ENCODE results near the gene CLSTN3. TPM values are rescaled to one million over a fixed set of nuclear protein-coding genes. Genes with fewer than 3 reads are reported as not detected.

Gene CLSTN3
- total RNA-seq, 2 donors from 2014 or later, result 27.5 to 64.9 TPM

GRCh38 chr12:7158781-7159609 lies 28.8 kb downstream of the CLSTN3 start:
- DNase-seq (no peak), ATAC-seq (no peak)
- intact Hi-C loops (cut with DNase I), result no loop called here
- H3K27ac ChIP-seq, result no peak overlapping the region
- no peak overlapping the region for H3K4me3 ChIP-seq
- no peaks in the 10 kb centered on the region for H3K27me3 ChIP-seq
- peaks cover 6% of the 10 kb centered on the region for H3K4me1 ChIP-seq
- TF ChIP-seq POLR2A (IDR thresholded peaks at IDR 0.05) (no peak), CTCF (IDR thresholded peaks at IDR 0.05) (no peak)
- 79 to 84% methylated on average over 6 to 9 of the region's 10 CpGs for WGBS, 2 donors
- H3K36me3 ChIP-seq (replicated peaks in 1 of 2; ENCODE audit: insufficient read depth in 1 of 2, low read depth in 2 of 2), result no peaks in the 10 kb centered on the region
- no peaks in the 10 kb centered on the region for H3K9me3 ChIP-seq

GRCh38 chr12:7160183-7160582 lies 30.0 kb downstream of the CLSTN3 start:
- DNase-seq, result no peak
- 68 to 69% methylated on average over 7 of the region's 7 CpGs for WGBS, 2 donors
- intact Hi-C loops (cut with DNase I), result no loop called here
- TF ChIP-seq CTCF (IDR thresholded peaks at IDR 0.05), result no peak
- TF ChIP-seq POLR2A (IDR thresholded peaks at IDR 0.05), result no peak
- no peaks in the 10 kb centered on the region for H3K36me3 ChIP-seq (replicated peaks in 1 of 2; ENCODE audit: insufficient read depth in 1 of 2, low read depth in 2 of 2)
- H3K4me3 ChIP-seq, result no peak overlapping the region
- no peak for ATAC-seq
- H3K27ac ChIP-seq, result no peak overlapping the region
- H3K9me3 ChIP-seq, result no peaks in the 10 kb centered on the region
- no peaks in the 10 kb centered on the region for H3K27me3 ChIP-seq
- peaks cover 6% of the 10 kb centered on the region for H3K4me1 ChIP-seq

- Histone ChIP-seq H3K36me3 (replicated peaks in 1 of 2; ENCODE audit: insufficient read depth in 1 of 2, low read depth in 2 of 2) (no peaks in the 10 kb centered on the region), H3K4me3 (no peak overlapping the region), H3K4me1 (peaks cover 6% of the 10 kb centered on the region), H3K27ac (no peak overlapping the region), H3K27me3 (no peaks in the 10 kb centered on the region), H3K9me3 (no peaks in the 10 kb centered on the region)
- no peak for TF ChIP-seq CTCF (IDR thresholded peaks at IDR 0.05)
- no peak for TF ChIP-seq POLR2A (IDR thresholded peaks at IDR 0.05)
- intact Hi-C loops (cut with DNase I), result no loop called here
- DNase-seq, result no peak
- WGBS, 2 donors, result 73 to 81% methylated on average over 4 of the region's 4 CpGs
- ATAC-seq, result no peak
Measured at GRCh38 chr12:7161327-7161726, 31.2 kb downstream of the CLSTN3 start.

- H3K4me1 ChIP-seq, result peaks cover 6% of the 10 kb centered on the region
- no peak for DNase-seq
- ATAC-seq, result no peak
- 84 to 90% methylated on average over 5 of the region's 5 CpGs for WGBS, 2 donors
- H3K27ac ChIP-seq, result no peak overlapping the region
- H3K27me3 ChIP-seq, result no peaks in the 10 kb centered on the region
- intact Hi-C loops (cut with DNase I), result no loop called here
- TF ChIP-seq POLR2A (IDR thresholded peaks at IDR 0.05) (no peak), CTCF (IDR thresholded peaks at IDR 0.05) (no peak)
- no peaks in the 10 kb centered on the region for H3K36me3 ChIP-seq (replicated peaks in 1 of 2; ENCODE audit: insufficient read depth in 1 of 2, low read depth in 2 of 2)
- no peak overlapping the region for H3K4me3 ChIP-seq
- no peaks in the 10 kb centered on the region for H3K9me3 ChIP-seq
Measured at GRCh38 chr12:7161811-7162210, 31.6 kb downstream of the CLSTN3 start.

GRCh38 chr12:7162691-7163114 lies 32.5 kb downstream of the CLSTN3 start:
- ATAC-seq, result peak; percentile 91
- TF ChIP-seq POLR2A (IDR thresholded peaks at IDR 0.05) (no peak), CTCF (IDR thresholded peaks at IDR 0.05) (peak in 6 of 7 experiments; percentile 58 to 69 (median 65))
- Histone ChIP-seq H3K27me3 (no peaks in the 10 kb centered on the region), H3K4me3 (no peak overlapping the region), H3K27ac (no peak overlapping the region), H3K9me3 (no peaks in the 10 kb centered on the region), H3K4me1 (peaks cover 6% of the 10 kb centered on the region), H3K36me3 (replicated peaks in 1 of 2; ENCODE audit: insufficient read depth in 1 of 2, low read depth in 2 of 2) (no peaks in the 10 kb centered on the region)
- intact Hi-C loops (cut with DNase I), result no loop called here
- DNase-seq, result peak; percentile 52 to 68 (median 64)
- 3 to 5% methylated on average over 18 to 19 of the region's 19 CpGs for WGBS, 2 donors
